Trophoblast cell (in vitro differentiated cells and primary cell): ENCODE data around the gene LY86.

Source experiments
- DNase-seq, 2 donors: peaks; one replicate each; pipeline ENCODE4 v3.0.0-alpha.2; 2016
- H2AFZ ChIP-seq: 2 replicates; pipeline ENCODE4 v1.6.1; 2013; ENCODE audit warnings: low read length, moderate library complexity, mild to moderate bottlenecking; ENCODE audit not compliant: insufficient read depth, poor library complexity
- H2AK5ac ChIP-seq: 2 replicates; pipeline ENCODE4 v1.6.1; 2013; ENCODE audit warnings: mild to moderate bottlenecking, low read length
- H2BK120ac ChIP-seq: 2 replicates; pipeline ENCODE4 v1.6.1; 2013; ENCODE audit warnings: low read length, mild to moderate bottlenecking, moderate library complexity; ENCODE audit not compliant: insufficient read depth, poor library complexity
- H2BK12ac ChIP-seq: 2 replicates; pipeline ENCODE4 v1.6.1; 2013; ENCODE audit warnings: mild to moderate bottlenecking, low read length, moderate library complexity
- H2BK5ac ChIP-seq: 2 replicates; pipeline ENCODE4 v1.6.1; 2013; ENCODE audit warnings: low read length, low read depth, moderate library complexity, mild to moderate bottlenecking; ENCODE audit not compliant: poor library complexity
- H3K14ac ChIP-seq: 2 replicates; pipeline ENCODE4 v1.6.1; 2013; ENCODE audit warnings: mild to moderate bottlenecking, low read length
- H3K18ac ChIP-seq: 2 replicates; pipeline ENCODE4 v1.6.1; 2013; ENCODE audit warnings: mild to moderate bottlenecking, low read length
- H3K23ac ChIP-seq: 2 replicates; pipeline ENCODE4 v1.6.1; 2013; ENCODE audit warnings: low read length
- H3K27ac ChIP-seq: 2 replicates; pipeline ENCODE4 v1.5.1; 2013; ENCODE audit warnings: low read depth, mild to moderate bottlenecking, inconsistent platforms, low read length, moderate library complexity
- H3K27me3 ChIP-seq: 2 replicates; pipeline ENCODE4 v1.6.1; 2013; ENCODE audit warnings: inconsistent platforms, mild to moderate bottlenecking, low read length, moderate library complexity; ENCODE audit not compliant: insufficient read depth
- H3K36me3 ChIP-seq, 2 experiments: 1 replicate in 1 of 2; 2 replicates in 1 of 2; pipeline ENCODE4 v1.6.1; 2013; ENCODE audit warnings: low read length in 2 of 2, mild to moderate bottlenecking in 2 of 2, moderate library complexity in 1 of 2; ENCODE audit not compliant: insufficient read depth in 2 of 2, control insufficient read depth in 1 of 2
- H3K4ac ChIP-seq: 2 replicates; pipeline ENCODE4 v1.6.1; 2013; ENCODE audit warnings: low read depth, mild to moderate bottlenecking, low read length, moderate library complexity
- H3K4me1 ChIP-seq, 2 experiments: 1 replicate in 1 of 2; 2 replicates in 1 of 2; pipeline ENCODE4 v1.6.1; 2013; ENCODE audit warnings: low read length in 2 of 2, mild to moderate bottlenecking in 2 of 2, moderate library complexity in 1 of 2; ENCODE audit not compliant: insufficient read depth in 2 of 2, control insufficient read depth in 1 of 2
- H3K4me2 ChIP-seq: 2 replicates; pipeline ENCODE4 v1.6.1; 2013; ENCODE audit warnings: inconsistent platforms, mild to moderate bottlenecking, low read length, moderate library complexity
- H3K4me3 ChIP-seq: 2 replicates; pipeline ENCODE4 v1.5.1; 2013; ENCODE audit warnings: mild to moderate bottlenecking, low read depth, low read length, inconsistent platforms
- H3K79me1 ChIP-seq: one replicate; pipeline ENCODE4 v1.6.1; 2013; ENCODE audit warnings: low read length
- H3K79me2 ChIP-seq: 2 replicates; pipeline ENCODE4 v1.6.1; 2013; ENCODE audit warnings: low read length, mild to moderate bottlenecking; ENCODE audit not compliant: control insufficient read depth, insufficient read depth, poor library complexity
- H3K9ac ChIP-seq: 2 replicates; pipeline ENCODE4 v1.6.1; 2013; ENCODE audit warnings: mild to moderate bottlenecking, low read length
- H3K9me3 ChIP-seq: 2 replicates; pipeline ENCODE4 v1.6.1; 2013; ENCODE audit warnings: low read depth, mild to moderate bottlenecking, control low read depth, inconsistent platforms, low read length; ENCODE audit not compliant: insufficient read depth
- H4K12ac ChIP-seq: 2 replicates; pipeline ENCODE4 v1.6.1; 2013; ENCODE audit warnings: low read depth, mild to moderate bottlenecking, low read length, moderate library complexity
- H4K8ac ChIP-seq: 2 replicates; pipeline ENCODE4 v1.6.1; 2013; ENCODE audit warnings: low read depth, mild to moderate bottlenecking, low read length, moderate library complexity
- H4K91ac ChIP-seq: one replicate; pipeline ENCODE4 v1.6.1; 2013; ENCODE audit warnings: low read depth, mild to moderate bottlenecking, low read length, moderate library complexity
- WGBS: extraction: QIAGEN DNeasy Blood & Tissue Kit; methylation state at CpG from one replicate; pipeline ENCODE4 v1.1.7; 2013; ENCODE audit warnings: missing lambda C conversion rate; ENCODE audit not compliant: insufficient read length, insufficient coverage; ENCODE audit errors: extremely low coverage; 5-methylcytosine and 5-hydroxymethylcytosine counted together

The LY86 gene

DNA sequence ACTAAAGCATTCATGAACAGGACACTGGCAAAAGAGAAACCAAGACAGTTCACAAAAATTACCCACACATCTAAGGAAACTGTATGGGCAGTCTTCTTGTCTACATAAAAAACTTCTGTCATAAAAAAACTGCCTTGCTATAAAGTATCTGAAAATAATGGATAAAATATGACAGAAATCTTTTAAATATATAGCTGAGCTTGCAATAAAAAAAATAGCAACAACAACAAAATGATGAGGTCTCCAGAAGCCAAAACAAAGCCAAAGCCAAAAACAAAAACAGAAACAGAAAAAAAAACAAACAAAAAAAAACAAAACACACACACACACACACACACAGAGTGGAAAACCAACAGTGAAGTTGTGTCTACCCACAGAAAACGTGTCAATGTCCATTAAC, 14.8 kb downstream of the LY86 start:
- H3K4me3 ChIP-seq, result no peak overlapping the region
- no peak overlapping the region for H3K23ac ChIP-seq
- H2AFZ ChIP-seq, result no peak overlapping the region
- no peak overlapping the region for H3K4me2 ChIP-seq
- no peak for DNase-seq
- H2BK5ac ChIP-seq, result no peak overlapping the region
- no peak overlapping the region for H3K27ac ChIP-seq
- H3K36me3 ChIP-seq, result no peaks in the 10 kb centered on the region
- no peaks in the 10 kb centered on the region for H3K79me1 ChIP-seq
- no peak overlapping the region for H2AK5ac ChIP-seq
- H3K4ac ChIP-seq, result no peak overlapping the region
- no peak overlapping the region for H2BK120ac ChIP-seq
- H3K27me3 ChIP-seq, result no peaks in the 10 kb centered on the region
- WGBS, result no CpG with 5 or more reads among the region's 1 CpG
- no peak overlapping the region for H3K9ac ChIP-seq
- H4K91ac ChIP-seq, result no peak overlapping the region
- H3K79me2 ChIP-seq, result no peaks in the 10 kb centered on the region
- no peak overlapping the region for H3K18ac ChIP-seq
- H3K9me3 ChIP-seq, result no peaks in the 10 kb centered on the region
- no peak overlapping the region for H3K14ac ChIP-seq
- no peak overlapping the region for H2BK12ac ChIP-seq
- no peak overlapping the region for H4K8ac ChIP-seq
- H3K4me1 ChIP-seq, result peaks cover 12 to 14% of the 10 kb centered on the region in 2 experiments
- H4K12ac ChIP-seq, result no peak overlapping the region

DNA sequence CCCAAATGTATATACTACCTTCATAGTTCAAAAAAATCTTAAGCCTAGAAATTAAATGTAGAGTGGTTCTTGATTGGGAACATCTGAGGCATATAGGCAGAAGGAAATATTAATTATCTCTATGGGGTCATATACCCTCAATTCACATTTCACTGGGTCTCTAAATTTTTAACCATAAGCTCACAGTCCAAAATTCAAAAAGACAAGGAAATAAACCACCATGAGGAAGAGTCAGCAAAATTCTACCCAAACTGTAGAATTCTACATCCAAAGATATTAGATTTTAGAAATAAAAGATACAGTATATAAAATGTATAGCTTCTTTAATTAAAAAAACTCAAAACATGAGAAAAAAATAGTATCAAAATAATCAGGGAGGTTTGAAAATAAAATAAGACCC, 15.5 kb downstream of the LY86 start:
- no peak overlapping the region for H3K4me3 ChIP-seq
- no peak overlapping the region for H4K8ac ChIP-seq
- no peak overlapping the region for H3K4ac ChIP-seq
- no peak overlapping the region for H3K14ac ChIP-seq
- H3K23ac ChIP-seq, result no peak overlapping the region
- H3K4me1 ChIP-seq, result peaks cover 11 to 14% of the 10 kb centered on the region in 2 experiments
- no peaks in the 10 kb centered on the region for H3K9me3 ChIP-seq
- H3K27ac ChIP-seq, result no peak overlapping the region
- no peaks in the 10 kb centered on the region for H3K27me3 ChIP-seq
- H2AK5ac ChIP-seq, result no peak overlapping the region
- no peak overlapping the region for H2BK120ac ChIP-seq
- no peaks in the 10 kb centered on the region for H3K36me3 ChIP-seq
- DNase-seq, result no peak
- no peak overlapping the region for H3K18ac ChIP-seq
- H4K12ac ChIP-seq, result no peak overlapping the region
- H2BK5ac ChIP-seq, result no peak overlapping the region
- H3K79me1 ChIP-seq, result no peaks in the 10 kb centered on the region
- no peaks in the 10 kb centered on the region for H3K79me2 ChIP-seq
- H2AFZ ChIP-seq, result no peak overlapping the region
- no peak overlapping the region for H3K9ac ChIP-seq
- H4K91ac ChIP-seq, result no peak overlapping the region
- H2BK12ac ChIP-seq, result no peak overlapping the region
- H3K4me2 ChIP-seq, result no peak overlapping the region

DNA sequence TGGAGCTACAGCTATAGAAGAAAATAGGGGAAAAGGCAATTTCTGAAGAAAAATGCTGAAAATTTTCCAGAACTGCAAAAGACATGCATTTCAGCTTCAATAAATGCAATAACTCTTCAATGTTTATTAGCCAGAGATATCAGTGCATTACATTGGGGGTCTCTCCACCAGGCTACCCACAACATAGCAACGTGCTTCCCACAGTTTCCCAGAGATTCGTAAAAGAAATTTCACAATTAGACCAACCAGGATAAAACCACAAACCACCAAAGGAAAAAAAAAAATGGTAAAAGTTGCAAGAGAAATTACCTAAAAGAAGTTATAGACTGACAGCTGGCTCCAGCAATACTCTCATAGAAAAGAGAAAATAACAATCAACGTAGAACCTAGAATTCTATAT, 16.0 kb downstream of the LY86 start:
- no peak overlapping the region for H3K4me2 ChIP-seq
- no peak overlapping the region for H2BK5ac ChIP-seq
- H3K4me1 ChIP-seq, result peaks cover 7 to 10% of the 10 kb centered on the region in 2 experiments
- no peak overlapping the region for H4K91ac ChIP-seq
- H3K79me1 ChIP-seq, result no peaks in the 10 kb centered on the region
- no peaks in the 10 kb centered on the region for H3K79me2 ChIP-seq
- H3K14ac ChIP-seq, result no peak overlapping the region
- no peak for DNase-seq
- H2AFZ ChIP-seq, result no peak overlapping the region
- no peak overlapping the region for H3K4ac ChIP-seq
- no peak overlapping the region for H2AK5ac ChIP-seq
- H3K9ac ChIP-seq, result no peak overlapping the region
- H3K23ac ChIP-seq, result no peak overlapping the region
- no peak overlapping the region for H2BK12ac ChIP-seq
- no peak overlapping the region for H4K12ac ChIP-seq
- no peak overlapping the region for H4K8ac ChIP-seq
- no peaks in the 10 kb centered on the region for H3K27me3 ChIP-seq
- H3K27ac ChIP-seq, result no peak overlapping the region
- no peaks in the 10 kb centered on the region for H3K36me3 ChIP-seq
- no peak overlapping the region for H3K4me3 ChIP-seq
- no peaks in the 10 kb centered on the region for H3K9me3 ChIP-seq
- no peak overlapping the region for H3K18ac ChIP-seq
- no peak overlapping the region for H2BK120ac ChIP-seq
- WGBS, result no CpG with 5 or more reads among the region's 3 CpGs

DNA sequence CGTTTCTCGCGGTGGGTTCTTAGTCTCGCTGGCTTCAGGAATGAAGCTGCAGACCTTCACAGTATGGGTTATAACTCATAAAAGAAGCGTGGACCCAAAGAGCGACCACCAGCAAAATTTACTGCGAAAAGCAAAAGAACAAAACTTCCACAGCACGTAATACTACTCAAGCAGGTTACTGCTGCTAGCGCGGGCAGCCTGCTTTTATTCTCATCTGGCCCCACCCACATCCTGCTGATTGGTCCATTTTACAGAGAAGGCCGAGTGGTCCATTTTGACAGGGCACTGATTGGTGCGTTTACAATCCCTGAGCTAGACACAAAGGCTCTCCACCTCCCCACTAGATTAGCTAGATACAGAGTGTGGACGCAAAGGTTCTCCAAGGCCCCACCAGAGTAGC, 17.4 kb downstream of the LY86 start:
- H3K9me3 ChIP-seq, result peaks cover 1% of the 10 kb centered on the region
- H3K36me3 ChIP-seq, result no peaks in the 10 kb centered on the region
- no peak overlapping the region for H3K4me3 ChIP-seq
- H2BK12ac ChIP-seq, result no peak overlapping the region
- H3K18ac ChIP-seq, result no peak overlapping the region
- DNase-seq, result no peak
- H3K4ac ChIP-seq, result no peak overlapping the region
- H3K9ac ChIP-seq, result no peak overlapping the region
- no CpG with 5 or more reads among the region's 13 CpGs for WGBS
- no peak overlapping the region for H3K27ac ChIP-seq
- H4K8ac ChIP-seq, result no peak overlapping the region
- no peak overlapping the region for H2AFZ ChIP-seq
- H4K91ac ChIP-seq, result no peak overlapping the region
- no peaks in the 10 kb centered on the region for H3K79me2 ChIP-seq
- no peak overlapping the region for H4K12ac ChIP-seq
- H3K27me3 ChIP-seq, result no peaks in the 10 kb centered on the region
- no peak overlapping the region for H2BK120ac ChIP-seq
- H2AK5ac ChIP-seq, result no peak overlapping the region
- H2BK5ac ChIP-seq, result no peak overlapping the region
- H3K79me1 ChIP-seq, result no peaks in the 10 kb centered on the region
- no peak overlapping the region for H3K14ac ChIP-seq
- no peak overlapping the region for H3K23ac ChIP-seq
- H3K4me2 ChIP-seq, result no peak overlapping the region
- no peaks in the 10 kb centered on the region for H3K4me1 ChIP-seq
